SK-N-SH treated with all-trans-retinoic acid at 6 μM for 48 hours (cell line): Measurements from ENCODE around the gene NINL.

Source experiments
- CREB5 ChIP-seq: fragments of 250-450 bp; sonication (Bioruptor Pico); IDR thresholded peaks from 2 replicates; pipeline ENCODE4 v1.5.1; 2020; ENCODE audit warnings: low read depth, mild to moderate bottlenecking, moderate library complexity
- CSRNP3 ChIP-seq: fragments of 250-450 bp; sonication (Bioruptor Pico); IDR thresholded peaks from 2 replicates; pipeline ENCODE4 v1.5.1; 2021; ENCODE audit warnings: mild to moderate bottlenecking, moderate library complexity
- ESRRG ChIP-seq: fragments of 250-450 bp; sonication (Bioruptor Pico); IDR thresholded peaks from 2 replicates; pipeline ENCODE4 v1.6.1; 2021; ENCODE audit warnings: mild to moderate bottlenecking
- ISL1 ChIP-seq: fragments of 250-450 bp; sonication (Bioruptor Pico); IDR thresholded peaks from 2 replicates; pipeline ENCODE4 v2.1.2; 2022; ENCODE audit warnings: mild to moderate bottlenecking, moderate library complexity
- PATZ1 ChIP-seq: fragments of 250-450 bp; sonication (Bioruptor Pico); IDR thresholded peaks from 2 replicates; pipeline ENCODE4 v1.8.0; 2020; ENCODE audit warnings: mild to moderate bottlenecking, moderate library complexity, borderline replicate concordance
- RARB ChIP-seq: fragments of 250-450 bp; sonication (Bioruptor Pico); IDR thresholded peaks from 2 replicates; pipeline ENCODE4 v1.8.0; 2021; ENCODE audit warnings: mild to moderate bottlenecking, moderate library complexity
- TCF4 ChIP-seq: fragments of 250-450 bp; sonication (Bioruptor Pico); IDR thresholded peaks from 2 replicates; pipeline ENCODE4 v1.8.0; 2021; ENCODE audit warnings: mild to moderate bottlenecking, moderate library complexity, borderline replicate concordance
- TOX ChIP-seq: fragments of 250-450 bp; sonication (Bioruptor Pico); IDR thresholded peaks from 2 replicates; pipeline ENCODE4 v1.8.0; 2021; ENCODE audit warnings: mild to moderate bottlenecking, moderate library complexity, borderline replicate concordance
- ZC3H10 ChIP-seq: fragments of 250-450 bp; sonication (Bioruptor Pico); IDR thresholded peaks from 2 replicates; pipeline ENCODE4 v1.5.1; 2021; ENCODE audit warnings: mild to moderate bottlenecking, moderate library complexity
- ZFP3 ChIP-seq: fragments of 250-450 bp; sonication (Bioruptor Pico); IDR thresholded peaks from 2 replicates; pipeline ENCODE4 v1.5.0; 2020; ENCODE audit warnings: mild to moderate bottlenecking, moderate library complexity
- ZFP30 ChIP-seq: fragments of 450-650 bp; formaldehyde crosslinking; IDR thresholded peaks from 2 replicates; pipeline ENCODE4 v1.5.0; 2022; ENCODE audit warnings: mild to moderate bottlenecking, moderate library complexity
- ZNF565 ChIP-seq: fragments of 450-650 bp; formaldehyde crosslinking; conservative IDR thresholded peaks from 2 replicates; pipeline ENCODE4 v1.5.0; 2020; ENCODE audit warnings: low read depth, mild to moderate bottlenecking, moderate library complexity

DNA sequence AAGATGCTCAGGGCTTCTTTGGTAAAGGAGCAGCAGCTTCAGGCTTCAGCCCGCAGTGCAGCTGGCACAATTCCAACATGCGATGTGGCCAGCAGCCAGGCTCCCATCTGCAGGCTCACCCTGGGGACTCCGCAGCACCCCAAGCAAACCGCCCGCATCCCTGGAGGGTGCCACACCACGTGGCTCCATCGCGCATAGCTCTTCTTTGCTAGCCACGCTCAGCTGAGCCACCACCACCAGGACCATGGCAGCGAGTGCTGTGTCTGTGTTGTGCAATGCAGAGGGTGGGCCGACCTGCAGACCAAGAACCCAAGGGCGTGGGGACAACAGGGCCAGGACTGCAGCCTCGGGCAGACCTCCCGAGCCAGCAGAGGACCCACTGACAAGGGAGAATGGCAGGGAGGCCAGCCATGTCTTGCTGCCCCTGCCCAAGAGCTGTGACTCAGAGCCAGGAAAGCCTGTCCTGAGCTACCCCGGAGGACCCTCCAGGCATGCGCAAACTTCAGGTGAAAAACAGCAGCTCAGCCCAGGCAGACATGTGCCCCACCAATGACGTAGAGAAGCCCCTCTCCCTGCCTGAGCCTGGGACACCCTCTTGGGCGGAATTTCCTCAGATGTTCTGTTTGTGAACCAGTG, 90.0 kb downstream of the NINL start:
- TF ChIP-seq ISL1 (CRISPR knock-in tag) (no peak), CSRNP3 (CRISPR knock-in tag) (no peak), PATZ1 (CRISPR knock-in tag) (no peak), ZFP30 (CRISPR knock-in tag) (no peak), ESRRG (CRISPR knock-in tag) (no peak), TOX (CRISPR knock-in tag) (no peak), ZFP3 (CRISPR knock-in tag) (no peak), RARB (no peak), CREB5 (CRISPR knock-in tag) (no peak), ZC3H10 (no peak), TCF4 (CRISPR knock-in tag) (no peak), ZNF565 (CRISPR knock-in tag) (no peak)
